DND-41 (cell line): ENCODE data around the gene SIGLEC9.
A peak's percentile ranks its signal among the peaks of the same experiment; 100 is the strongest.

Experiments
- ATAC-seq: fragments of 200-7000 bp; cut with Tn5 transposase; 3 replicates; pipeline ENCODE4 v1.9.1; 2021; ENCODE audit warnings: low read depth; ENCODE audit not compliant: insufficient read depth
- DNase-seq: peaks from one replicate; pipeline ENCODE4 v3.0.0-alpha.2; 2020
- H2AFZ ChIP-seq: 2 replicates; pipeline ENCODE4 v1.6.0; 2012; ENCODE audit warnings: low read depth, low read length
- H3K27ac ChIP-seq: 2 replicates; pipeline ENCODE4 v1.5.1; 2012; ENCODE audit warnings: low read length, inconsistent platforms
- H3K27me3 ChIP-seq: fragments of 200-600 bp; sonication (generic); 2 replicates; pipeline ENCODE4 v1.6.0; 2012; ENCODE audit warnings: low read length, mild to moderate bottlenecking, inconsistent platforms; ENCODE audit not compliant: insufficient read depth, poor library complexity
- H3K36me3 ChIP-seq: 2 replicates; pipeline ENCODE4 v1.5.1; 2012; ENCODE audit warnings: low read length, inconsistent platforms; ENCODE audit not compliant: insufficient read depth
- H3K4me1 ChIP-seq: 2 replicates; pipeline ENCODE4 v1.5.1; 2012; ENCODE audit warnings: mild to moderate bottlenecking, low read length; ENCODE audit not compliant: insufficient read depth
- H3K4me2 ChIP-seq: 2 replicates; pipeline ENCODE4 v1.6.0; 2012; ENCODE audit warnings: mild to moderate bottlenecking, moderate library complexity, low read length, inconsistent platforms; ENCODE audit not compliant: insufficient read depth
- H3K4me3 ChIP-seq, 2 experiments: fragments of 200-600 bp in 1 of 2; shearing (Covaris generic) in 1 of 2; 2 replicates each; pipeline ENCODE4 v1.5.1; 2012 to 2016; ENCODE audit warnings: inconsistent platforms in 2 of 2, low read length in 2 of 2, mild to moderate bottlenecking in 2 of 2, low read depth in 1 of 2, moderate library complexity in 1 of 2
- H3K79me2 ChIP-seq: 2 replicates; pipeline ENCODE4 v1.6.0; 2012; ENCODE audit warnings: low read length, inconsistent platforms; ENCODE audit not compliant: insufficient read depth
- H3K9ac ChIP-seq: 2 replicates; pipeline ENCODE4 v1.6.0; 2012; ENCODE audit warnings: low read depth, mild to moderate bottlenecking, inconsistent platforms, low read length, moderate library complexity
- H3K9me3 ChIP-seq: 2 replicates; pipeline ENCODE4 v1.5.1; 2012; ENCODE audit warnings: low read length, moderate library complexity, mild to moderate bottlenecking, inconsistent platforms; ENCODE audit not compliant: insufficient read depth, severe bottlenecking
- H4K20me1 ChIP-seq: 2 replicates; pipeline ENCODE4 v1.6.0; 2012; ENCODE audit warnings: low read length; ENCODE audit not compliant: insufficient read depth
- EZH2 ChIP-seq: IDR thresholded peaks from 3 replicates; pipeline ENCODE4 v1.6.1; 2012; ENCODE audit warnings: borderline replicate concordance, low read depth, mild to moderate bottlenecking, moderate library complexity, low read length, inconsistent platforms; ENCODE audit not compliant: severe bottlenecking
- TF ChIP-seq, protein P1 (sequence below): IDR thresholded peaks from 2 replicates; pipeline ENCODE4 v1.5.1; 2012; ENCODE audit warnings: borderline replicate concordance, low read length, moderate library complexity, mild to moderate bottlenecking; ENCODE audit not compliant: poor library complexity, severe bottlenecking; ENCODE audit errors: extremely low read depth

Gene SIGLEC9

DNA sequence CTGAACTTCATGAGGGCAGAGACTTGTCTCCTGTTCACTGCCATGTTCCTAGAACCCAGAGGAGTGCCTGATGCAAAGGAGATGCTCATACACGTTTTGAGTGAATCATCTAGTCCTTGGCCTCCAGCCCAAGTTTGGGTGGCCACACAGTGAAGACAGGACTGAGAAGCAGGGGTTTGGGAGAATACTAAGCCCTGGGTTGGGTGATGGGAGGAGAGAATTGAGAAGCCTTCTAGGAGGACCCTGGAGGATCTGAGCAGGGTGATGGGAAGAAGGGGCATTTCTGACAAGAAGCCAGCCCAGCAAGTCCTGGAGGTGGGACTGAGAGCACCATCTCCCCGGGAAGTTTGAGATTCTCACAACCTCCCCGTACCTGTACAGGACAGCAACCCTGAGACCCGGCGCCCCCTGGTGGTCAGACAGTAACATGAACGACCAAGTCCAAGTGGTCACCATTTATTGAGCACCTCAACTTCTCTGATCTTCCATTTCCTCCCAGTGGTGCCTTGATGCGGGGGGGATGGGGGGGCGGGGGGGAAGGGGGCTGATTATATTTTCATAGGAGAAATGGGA is 27.5 kb upstream of the SIGLEC9 start:
- H3K4me2 ChIP-seq: no peak overlapping the region

DNA sequence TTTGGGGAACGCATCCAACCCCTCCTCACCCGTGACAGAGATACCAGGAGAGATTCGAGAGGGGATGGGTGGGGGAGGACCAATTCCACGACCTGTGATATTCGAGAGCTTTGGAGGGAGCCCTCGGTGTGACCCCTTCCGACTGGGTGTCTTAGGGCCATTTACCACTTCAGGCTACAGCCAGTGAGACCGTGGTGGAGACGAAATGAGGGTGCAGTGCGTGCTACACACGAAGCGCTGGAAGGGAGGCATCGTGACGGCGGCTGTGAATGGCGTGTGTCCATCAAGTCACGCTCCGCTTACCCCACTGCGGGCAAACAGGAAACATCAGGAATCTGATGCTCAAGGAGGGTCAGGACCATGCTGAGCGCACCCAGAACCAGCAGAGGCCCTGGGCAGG is 26.9 kb upstream of the SIGLEC9 start:
- TF ChIP-seq, protein P1, sequence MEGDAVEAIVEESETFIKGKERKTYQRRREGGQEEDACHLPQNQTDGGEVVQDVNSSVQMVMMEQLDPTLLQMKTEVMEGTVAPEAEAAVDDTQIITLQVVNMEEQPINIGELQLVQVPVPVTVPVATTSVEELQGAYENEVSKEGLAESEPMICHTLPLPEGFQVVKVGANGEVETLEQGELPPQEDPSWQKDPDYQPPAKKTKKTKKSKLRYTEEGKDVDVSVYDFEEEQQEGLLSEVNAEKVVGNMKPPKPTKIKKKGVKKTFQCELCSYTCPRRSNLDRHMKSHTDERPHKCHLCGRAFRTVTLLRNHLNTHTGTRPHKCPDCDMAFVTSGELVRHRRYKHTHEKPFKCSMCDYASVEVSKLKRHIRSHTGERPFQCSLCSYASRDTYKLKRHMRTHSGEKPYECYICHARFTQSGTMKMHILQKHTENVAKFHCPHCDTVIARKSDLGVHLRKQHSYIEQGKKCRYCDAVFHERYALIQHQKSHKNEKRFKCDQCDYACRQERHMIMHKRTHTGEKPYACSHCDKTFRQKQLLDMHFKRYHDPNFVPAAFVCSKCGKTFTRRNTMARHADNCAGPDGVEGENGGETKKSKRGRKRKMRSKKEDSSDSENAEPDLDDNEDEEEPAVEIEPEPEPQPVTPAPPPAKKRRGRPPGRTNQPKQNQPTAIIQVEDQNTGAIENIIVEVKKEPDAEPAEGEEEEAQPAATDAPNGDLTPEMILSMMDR: no peak
- no peak for TF ChIP-seq EZH2
- Histone ChIP-seq H2AFZ (no peak overlapping the region), H3K4me2 (no peak overlapping the region), H3K79me2 (peaks cover 11% of the 10 kb centered on the region), H3K4me3 (no peak overlapping the region), H3K27ac (no peak overlapping the region), H4K20me1 (peaks cover 36% of the 10 kb centered on the region), H3K9ac (no peak overlapping the region), H3K27me3 (no peaks in the 10 kb centered on the region), H3K4me1 (no peaks in the 10 kb centered on the region), H3K9me3 (no peaks in the 10 kb centered on the region), H3K36me3 (peaks cover 42% of the 10 kb centered on the region)
- no peak for DNase-seq
- ATAC-seq: no peak

More for the DNA sequence above, 27.5 kb upstream of the SIGLEC9 start:
- ATAC-seq: peak; percentile 61
- Histone ChIP-seq H2AFZ (no peak overlapping the region), H3K4me1 (no peaks in the 10 kb centered on the region), H3K9ac (no peak overlapping the region), H3K9me3 (no peaks in the 10 kb centered on the region), H3K27ac (no peak overlapping the region), H3K79me2 (peaks cover 5% of the 10 kb centered on the region), H3K27me3 (no peaks in the 10 kb centered on the region), H3K4me3 (no peak overlapping the region), H3K36me3 (peaks cover 36% of the 10 kb centered on the region), H4K20me1 (peaks cover 36% of the 10 kb centered on the region)
- TF ChIP-seq EZH2: no peak
- TF ChIP-seq, protein P1: peak; percentile 69
- DNase-seq: peak; percentile 44

DNA sequence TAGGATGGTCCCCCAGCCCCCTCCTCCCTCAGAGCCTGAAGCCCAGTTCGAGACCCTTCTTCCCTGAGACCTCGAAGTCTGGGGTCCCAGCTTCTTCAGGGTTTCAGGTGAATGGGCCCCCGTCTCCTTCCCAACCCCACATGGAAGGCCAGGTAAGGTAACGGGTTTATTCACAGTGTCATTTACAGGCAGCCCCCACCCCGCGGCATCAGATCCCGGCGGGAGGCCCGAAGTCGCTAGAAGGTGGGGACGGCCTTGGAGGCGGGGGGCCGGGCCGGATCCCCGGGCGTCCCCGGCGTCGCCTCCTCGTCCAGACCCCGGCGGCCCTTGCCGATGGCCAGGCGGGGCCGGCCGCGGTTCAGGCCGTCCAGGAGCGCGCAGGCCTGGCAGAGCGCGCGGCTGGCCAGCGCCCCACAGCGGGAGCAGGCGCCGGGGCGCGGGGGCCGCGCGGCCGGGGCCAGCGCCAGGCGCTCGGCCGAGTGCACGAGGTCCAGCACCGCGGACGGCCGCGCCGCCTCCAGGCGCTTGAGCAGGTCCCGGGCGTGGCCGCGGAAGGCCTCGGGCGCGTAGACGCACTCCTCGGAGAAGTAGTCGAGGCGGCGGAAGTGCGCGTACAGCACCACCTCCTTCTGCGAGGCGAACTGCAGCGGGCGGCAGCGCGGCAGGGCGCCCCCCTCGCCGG is 26.2 kb upstream of the SIGLEC9 start:
- Histone ChIP-seq H3K4me1 (no peaks in the 10 kb centered on the region), H3K27ac (no peak overlapping the region), H4K20me1 (peaks cover 36% of the 10 kb centered on the region), H3K79me2 (peaks cover 13% of the 10 kb centered on the region), H3K9me3 (no peaks in the 10 kb centered on the region), H3K9ac (no peak overlapping the region), H3K4me3 (no peak overlapping the region), H3K36me3 (peaks cover 49% of the 10 kb centered on the region), H3K27me3 (no peaks in the 10 kb centered on the region), H2AFZ (no peak overlapping the region), H3K4me2 (no peak overlapping the region)
- ATAC-seq (no peak), DNase-seq (no peak)
- TF ChIP-seq EZH2: no peak
- TF ChIP-seq, protein P1: no peak
